GM21723 (cell line): ENCODE results near the gene CCNT2.
"Not testable (repeated sequence)": the region's sequence is repeated elsewhere in the genome, so short reads cannot be mapped to it uniquely, and the experiment has no call there.

Experiments
- ATAC-seq: cut with Tn5 transposase; IDR thresholded peaks from one replicate; pipeline ENCODE4 v1.9.1; 2021; ENCODE audit warnings: mild to moderate bottlenecking, moderate library complexity; ENCODE audit not compliant: unreplicated experiment

CCNT2 gene

GRCh38 chr2:134917888-134918525 is 615 bp upstream of the CCNT2 start:
- peak; percentile 80 for ATAC-seq

- ATAC-seq: peak; percentile 4
Observed at GRCh38 chr2:134919341-134920210, 954 bp downstream of the CCNT2 start.

- no peak for ATAC-seq
Observed at GRCh38 chr2:134924912-134925311, 6.3 kb downstream of the CCNT2 start.

- ATAC-seq: no peak
Observed at GRCh38 chr2:134926231-134926931, 7.8 kb downstream of the CCNT2 start.

GRCh38 chr2:134927195-134927594 is 8.6 kb downstream of the CCNT2 start:
- ATAC-seq: no peak

GRCh38 chr2:134932864-134933526 is 14.4 kb downstream of the CCNT2 start:
- no peak for ATAC-seq

- ATAC-seq: no peak
Observed at GRCh38 chr2:134933732-134934131, 15.1 kb downstream of the CCNT2 start.

GRCh38 chr2:134934150-134934549 is 15.5 kb downstream of the CCNT2 start:
- ATAC-seq: no peak

GRCh38 chr2:134934641-134935040 is 16.0 kb downstream of the CCNT2 start:
- ATAC-seq: no peak

- ATAC-seq: no peak
Observed at GRCh38 chr2:134936691-134937090, 18.1 kb downstream of the CCNT2 start.

- ATAC-seq: peak; percentile 75
Observed at GRCh38 chr2:134943540-134943939, 24.9 kb downstream of the CCNT2 start.

GRCh38 chr2:134944975-134945374 is 26.4 kb downstream of the CCNT2 start:
- no peak for ATAC-seq

- ATAC-seq: no peak
Observed at GRCh38 chr2:134946073-134946472, 27.5 kb downstream of the CCNT2 start.

- no peak for ATAC-seq
Observed at GRCh38 chr2:134949981-134950708, 31.5 kb downstream of the CCNT2 start.

GRCh38 chr2:134950886-134951285 is 32.3 kb downstream of the CCNT2 start:
- no peak for ATAC-seq

- ATAC-seq: no peak
Observed at GRCh38 chr2:134952608-134953007, 34.0 kb downstream of the CCNT2 start.

GRCh38 chr2:134954065-134954464 is 35.4 kb downstream of the CCNT2 start:
- no peak for ATAC-seq

- ATAC-seq: no peak
Observed at GRCh38 chr2:134955744-134956143, 37.1 kb downstream of the CCNT2 start.

GRCh38 chr2:134957477-134957876 is 38.9 kb downstream of the CCNT2 start:
- no peak for ATAC-seq

- ATAC-seq: not testable (repeated sequence)
Observed at GRCh38 chr2:134967166-134967565, 48.5 kb downstream of the CCNT2 start.
